ENCODE results near the gene SPRN.
"Not testable (repeated sequence)": the region's sequence is repeated elsewhere in the genome, so short reads cannot be mapped to it uniquely, and the experiment has no call there.

SPRN gene

DNA sequence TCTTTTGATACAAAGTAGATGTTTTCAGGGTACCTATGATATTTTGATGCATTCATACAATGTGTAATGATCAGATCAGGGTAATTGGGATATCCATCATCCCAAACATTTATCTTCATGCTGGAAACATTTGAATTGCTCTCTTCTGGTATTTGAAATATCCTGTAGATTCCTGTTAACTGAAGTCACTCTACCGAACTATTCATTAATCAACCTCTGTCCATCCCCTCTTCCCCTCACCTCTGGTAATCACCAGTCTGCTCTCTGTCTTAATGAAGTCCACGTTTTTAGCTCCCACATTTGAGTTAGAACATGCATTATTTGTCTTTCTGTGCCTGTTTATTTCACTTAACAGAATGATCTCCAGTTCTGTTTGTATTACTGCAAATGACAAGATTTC is 19.2 kb downstream of the SPRN start:
- no peak for DNase-seq (ENCODE audit: low read depth)

- no peak for DNase-seq (ENCODE audit: low read depth)
Measured at GRCh38 chr10:133403784-133404183, 20.6 kb downstream of the SPRN start.

DNA sequence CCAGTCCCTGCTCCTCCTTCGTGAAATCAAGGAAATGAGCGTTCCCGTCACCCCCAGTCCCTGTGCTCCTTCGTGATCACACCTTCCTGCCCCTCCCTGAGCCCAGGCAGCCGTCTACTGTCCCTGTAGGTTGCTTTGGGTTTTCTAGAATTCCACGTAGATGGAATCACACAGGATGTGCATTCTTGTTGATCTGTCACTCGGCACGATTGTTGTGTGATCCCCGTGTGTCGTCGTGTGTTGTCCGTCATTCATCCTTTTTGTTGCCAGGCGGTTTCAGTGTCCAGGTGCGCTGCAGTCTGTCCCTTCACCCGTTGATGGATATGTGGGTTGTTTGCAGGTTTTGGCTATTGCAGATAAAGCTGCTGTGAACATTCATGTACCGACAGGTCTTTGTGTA is 21.1 kb downstream of the SPRN start:
- DNase-seq (ENCODE audit: low read depth), result no peak

DNA sequence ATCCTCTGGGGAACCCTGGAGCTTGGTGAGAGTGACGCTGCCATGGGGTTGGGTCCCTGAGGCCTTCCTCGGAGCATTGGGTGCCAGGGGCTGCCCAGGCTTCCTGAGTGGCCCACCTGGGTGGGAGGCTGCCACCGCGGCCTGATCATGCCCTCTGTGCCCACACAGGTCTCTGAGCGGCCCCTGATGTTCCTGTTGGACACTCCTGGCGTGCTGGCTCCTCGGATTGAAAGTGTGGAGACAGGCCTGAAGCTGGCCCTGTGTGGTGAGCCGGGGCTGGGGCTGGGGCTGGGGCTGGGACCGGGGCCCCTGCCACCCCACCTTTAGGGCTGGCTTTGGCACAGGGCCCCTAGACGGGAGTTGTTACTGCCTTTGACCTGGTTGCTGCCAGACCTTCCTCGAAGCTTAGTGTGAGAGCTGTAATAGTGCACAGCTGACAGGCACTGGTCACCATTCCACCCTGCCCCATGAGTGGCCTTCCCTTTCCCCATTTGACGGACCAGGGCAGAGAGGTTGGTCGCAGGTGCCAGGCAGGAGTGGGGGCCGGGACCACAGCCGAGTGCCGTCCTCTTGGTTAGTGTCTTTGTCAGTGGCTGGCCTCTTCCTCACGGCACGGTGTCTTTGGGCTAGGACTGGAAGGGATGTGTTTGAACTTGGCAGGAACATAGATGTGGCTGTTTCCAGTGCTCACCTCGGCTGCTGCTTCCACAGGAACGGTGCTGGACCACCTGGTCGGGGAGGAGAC is 22.3 kb downstream of the SPRN start:
- no peak for DNase-seq (ENCODE audit: low read depth)

DNA sequence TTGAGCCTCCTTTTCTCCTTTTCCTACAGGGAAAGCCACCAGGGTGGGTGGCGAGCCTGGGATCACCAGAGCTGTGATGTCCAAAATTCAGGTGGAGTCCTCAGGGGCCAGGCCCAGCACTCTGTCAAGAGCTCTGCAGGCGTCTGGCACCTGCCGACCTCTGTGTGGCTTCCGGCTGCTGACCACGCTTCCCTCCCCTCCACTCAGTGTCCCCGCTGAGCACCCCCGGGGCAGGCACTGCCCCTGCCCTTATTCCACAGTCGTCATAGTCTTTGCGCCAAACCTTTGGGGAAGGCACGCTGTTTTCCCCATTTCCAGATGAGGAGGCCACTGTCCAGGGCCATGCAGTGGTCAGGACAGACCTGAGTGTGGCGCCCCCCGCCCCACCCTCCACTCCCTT is 22.9 kb downstream of the SPRN start:
- no peak for DNase-seq (ENCODE audit: low read depth)

- DNase-seq (ENCODE audit: low read depth), result no peak
Measured at GRCh38 chr10:133400624-133401424, 23.6 kb downstream of the SPRN start.

DNA sequence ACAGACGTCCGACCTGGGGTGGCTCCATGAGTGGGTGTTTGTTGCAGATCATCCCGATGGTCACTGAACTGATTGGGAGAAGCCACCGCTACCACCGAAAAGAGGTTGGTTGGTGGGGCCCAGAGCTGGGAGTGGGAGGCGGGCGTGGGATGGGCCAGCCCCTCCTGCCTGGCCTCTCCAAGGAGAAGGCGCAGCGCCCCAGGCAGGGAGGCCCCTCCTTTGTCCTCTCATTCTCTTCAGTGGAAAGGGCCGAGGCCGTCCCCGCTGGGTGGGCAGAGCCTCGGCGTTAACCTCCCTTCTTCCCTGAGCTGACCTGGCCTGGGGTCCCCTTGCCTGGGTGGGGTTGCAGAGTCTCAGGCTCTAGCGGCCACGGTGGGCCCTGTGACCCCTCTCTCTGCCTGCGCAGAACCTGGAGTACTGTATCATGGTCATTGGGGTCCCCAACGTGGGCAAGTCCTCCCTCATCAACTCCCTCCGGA is 25.3 kb downstream of the SPRN start:
- no peak for DNase-seq (ENCODE audit: low read depth)

DNA sequence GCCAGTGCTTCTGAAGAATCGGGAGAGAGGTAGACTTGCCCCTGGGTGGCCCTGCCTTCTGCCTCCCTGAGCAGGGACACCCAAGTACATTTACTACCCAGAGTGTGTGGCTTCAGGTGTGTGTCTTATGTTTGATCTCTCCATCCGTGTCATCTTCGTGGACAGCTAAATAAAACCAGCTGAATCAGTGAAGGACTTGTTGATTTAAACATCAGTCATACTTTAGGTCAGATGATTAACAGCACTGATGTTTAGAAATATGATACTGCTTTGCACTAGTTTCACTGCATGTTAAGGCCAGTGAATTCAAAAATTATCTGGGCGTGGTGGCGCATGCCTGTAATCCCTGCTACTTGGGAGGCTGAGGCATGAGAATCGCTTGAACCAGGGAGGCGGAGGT is 26.5 kb downstream of the SPRN start:
- no peak for DNase-seq (ENCODE audit: low read depth)

DNA sequence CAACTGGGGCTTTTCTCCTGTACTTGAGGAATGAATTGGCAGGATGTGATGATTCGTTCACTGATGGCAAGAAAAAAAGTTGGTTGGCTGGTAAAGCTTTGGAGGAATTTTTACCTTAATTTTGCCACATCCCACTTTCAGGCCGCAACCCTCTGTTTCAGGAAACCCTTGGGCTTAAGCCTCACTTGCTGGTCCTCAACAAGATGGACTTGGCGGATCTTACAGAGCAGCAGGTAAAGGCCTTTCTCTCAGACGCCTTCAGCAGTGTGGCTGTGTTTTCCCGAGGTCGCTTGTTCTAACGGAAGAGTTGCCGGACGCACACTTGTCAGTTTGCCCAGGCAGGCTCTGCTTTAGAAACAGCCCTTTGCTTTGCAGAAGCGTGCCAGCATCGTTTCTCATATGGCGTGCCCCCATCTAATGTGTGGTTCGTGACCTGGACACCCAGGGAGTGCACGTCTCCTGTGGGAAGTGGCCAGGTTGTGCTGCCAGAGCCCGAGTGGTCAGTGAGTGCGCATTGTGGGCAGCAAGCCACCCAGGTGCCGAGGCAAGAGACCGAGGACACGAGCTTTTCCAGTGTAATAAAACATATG is 28.3 kb downstream of the SPRN start:
- DNase-seq (ENCODE audit: low read depth), result no peak

- DNase-seq (ENCODE audit: low read depth), result no peak
Measured at GRCh38 chr10:133394801-133395221, 29.6 kb downstream of the SPRN start.

DNA sequence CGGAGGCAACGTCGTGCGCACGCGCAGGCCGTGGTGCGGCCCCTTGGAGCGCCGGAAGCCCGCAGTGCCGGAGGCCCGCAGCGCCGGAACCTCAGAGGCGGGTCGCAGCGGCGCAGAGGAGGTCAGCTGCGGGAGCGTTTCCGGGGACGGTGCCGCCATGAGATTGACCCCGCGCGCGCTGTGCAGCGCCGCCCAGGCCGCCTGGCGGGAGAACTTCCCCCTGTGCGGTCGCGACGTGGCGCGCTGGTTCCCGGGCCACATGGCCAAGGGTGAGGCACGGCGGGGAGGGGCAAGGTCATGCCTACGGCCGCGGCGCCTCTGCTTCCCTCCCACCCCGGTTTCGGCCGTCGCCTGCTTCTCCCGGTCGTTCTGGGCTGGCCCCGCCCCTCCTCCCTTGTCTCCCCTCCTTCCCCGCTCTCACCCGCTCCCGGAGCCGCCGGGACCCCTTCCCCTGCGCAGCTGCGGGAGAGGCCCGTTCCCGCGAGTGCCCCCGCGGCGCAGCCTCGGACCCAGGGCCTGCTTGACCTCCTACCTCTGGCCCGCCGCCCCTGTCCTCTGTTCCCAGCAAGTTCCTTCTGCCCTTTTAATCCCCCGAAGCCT is 30.3 kb downstream of the SPRN start, which contains the start of gene MTG1:
Gene MTG1, plus strand, starts transcription at position 94 of the 600 bp plus-strand sequence. Its CDS starts 64 bp downstream, at position 158.
- peak; percentile 84 for DNase-seq (ENCODE audit: low read depth)

DNA sequence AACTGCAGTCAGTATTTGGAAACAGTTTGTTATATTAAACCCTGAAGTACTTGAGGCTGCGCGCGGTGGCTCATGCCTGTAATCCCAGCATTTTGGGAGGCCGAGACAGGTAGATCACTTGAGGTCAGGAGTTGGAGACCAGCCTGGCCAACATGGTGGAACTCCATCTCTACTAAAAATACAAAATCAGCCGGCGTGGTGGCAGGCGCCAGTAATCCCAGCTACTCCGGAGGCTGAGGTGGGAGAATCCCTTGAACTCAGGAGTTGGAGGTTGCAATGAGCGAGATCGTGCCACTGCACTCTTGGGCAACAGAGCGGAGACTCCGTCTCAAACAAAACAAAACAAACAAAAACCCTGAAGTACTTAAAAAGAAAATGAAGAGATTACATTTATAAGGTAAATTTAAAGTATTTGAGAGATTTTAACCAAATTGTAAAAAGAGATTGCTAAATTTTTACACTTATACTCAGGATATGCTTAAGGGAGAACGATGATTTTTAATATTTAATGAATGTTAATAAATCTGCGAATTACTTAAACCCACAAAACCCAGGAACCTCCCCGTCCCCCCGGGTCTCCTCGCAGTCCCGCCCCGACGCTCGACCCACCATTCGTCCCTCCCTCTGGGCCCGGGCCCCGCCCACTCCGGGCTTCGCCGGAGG is 30.9 kb downstream of the SPRN start:
- DNase-seq (ENCODE audit: low read depth), result no peak

DNA sequence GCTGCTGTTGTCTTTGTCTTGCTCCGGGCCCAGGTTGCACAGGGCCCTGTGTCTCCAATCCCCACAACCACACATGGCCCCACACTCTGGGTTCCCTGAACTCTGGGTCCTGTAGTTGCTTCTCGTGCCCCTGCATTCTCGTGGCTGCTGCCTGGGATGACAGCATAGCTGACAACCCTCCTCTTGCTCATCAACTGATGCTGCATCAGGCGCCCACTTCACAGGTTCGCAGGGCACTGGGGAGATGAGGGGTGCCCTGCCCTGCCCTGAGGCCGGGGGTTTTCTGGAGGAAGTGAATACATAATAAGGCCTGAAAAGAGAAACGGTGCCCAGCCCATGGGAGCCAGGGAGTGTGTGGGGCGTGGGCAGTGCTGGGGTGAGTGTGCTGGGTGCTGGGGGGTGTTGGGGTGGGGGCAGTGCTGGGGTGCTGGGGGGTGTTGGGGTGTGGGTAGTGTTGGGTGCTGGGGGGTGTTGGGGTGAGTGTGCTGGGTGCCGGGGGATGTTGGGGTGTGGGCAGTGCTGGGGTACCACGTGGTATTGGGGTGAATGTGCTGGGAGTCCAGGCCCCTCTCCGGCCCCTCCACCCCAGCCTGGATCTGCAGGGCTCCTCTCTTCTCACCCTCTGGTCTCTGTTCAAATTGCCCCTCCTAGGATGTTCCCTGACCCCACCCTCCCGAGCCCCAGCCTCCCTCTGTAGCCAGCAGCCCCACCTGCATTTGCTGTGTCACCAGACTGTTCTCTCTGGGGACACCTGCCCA is 32.5 kb downstream of the SPRN start:
- no peak for DNase-seq (ENCODE audit: low read depth)

- no peak for DNase-seq (ENCODE audit: low read depth)
Measured at GRCh38 chr10:133391249-133391635, 33.2 kb downstream of the SPRN start.

DNA sequence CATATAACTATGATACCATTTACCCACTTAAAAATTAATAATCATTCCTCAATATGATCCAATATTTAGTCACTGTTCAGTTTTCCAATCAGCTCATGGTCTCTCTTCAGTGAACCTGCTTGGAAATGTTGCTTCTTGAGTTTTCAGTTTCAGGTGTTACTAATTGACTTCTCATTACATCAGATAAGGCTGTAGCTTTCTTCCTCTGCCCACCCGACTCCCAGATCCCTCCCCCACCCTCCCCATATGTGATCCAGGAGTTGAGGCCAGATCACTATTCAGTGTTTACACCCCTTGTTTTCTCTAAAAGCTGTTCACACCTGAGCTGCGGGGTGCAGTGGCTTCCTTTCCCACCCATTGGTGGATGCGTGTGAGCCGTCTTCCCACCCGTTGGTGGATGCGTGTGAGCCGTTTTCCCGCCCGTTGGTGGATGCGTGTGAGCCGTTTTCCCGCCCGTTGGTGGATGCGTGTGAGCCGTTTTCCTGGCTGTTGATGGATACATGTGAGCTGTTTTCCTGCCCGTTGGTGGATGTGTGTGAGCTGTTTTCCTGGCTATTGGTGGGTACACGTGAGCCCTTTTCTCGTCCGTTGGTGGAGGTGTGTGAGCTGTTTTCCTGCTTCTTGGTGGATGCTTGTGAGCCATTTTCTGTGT is 33.7 kb downstream of the SPRN start:
- DNase-seq (ENCODE audit: low read depth), result no peak

GRCh38 chr10:133388973-133389818 is 35.2 kb downstream of the SPRN start:
- no peak for DNase-seq (ENCODE audit: low read depth)

DNA sequence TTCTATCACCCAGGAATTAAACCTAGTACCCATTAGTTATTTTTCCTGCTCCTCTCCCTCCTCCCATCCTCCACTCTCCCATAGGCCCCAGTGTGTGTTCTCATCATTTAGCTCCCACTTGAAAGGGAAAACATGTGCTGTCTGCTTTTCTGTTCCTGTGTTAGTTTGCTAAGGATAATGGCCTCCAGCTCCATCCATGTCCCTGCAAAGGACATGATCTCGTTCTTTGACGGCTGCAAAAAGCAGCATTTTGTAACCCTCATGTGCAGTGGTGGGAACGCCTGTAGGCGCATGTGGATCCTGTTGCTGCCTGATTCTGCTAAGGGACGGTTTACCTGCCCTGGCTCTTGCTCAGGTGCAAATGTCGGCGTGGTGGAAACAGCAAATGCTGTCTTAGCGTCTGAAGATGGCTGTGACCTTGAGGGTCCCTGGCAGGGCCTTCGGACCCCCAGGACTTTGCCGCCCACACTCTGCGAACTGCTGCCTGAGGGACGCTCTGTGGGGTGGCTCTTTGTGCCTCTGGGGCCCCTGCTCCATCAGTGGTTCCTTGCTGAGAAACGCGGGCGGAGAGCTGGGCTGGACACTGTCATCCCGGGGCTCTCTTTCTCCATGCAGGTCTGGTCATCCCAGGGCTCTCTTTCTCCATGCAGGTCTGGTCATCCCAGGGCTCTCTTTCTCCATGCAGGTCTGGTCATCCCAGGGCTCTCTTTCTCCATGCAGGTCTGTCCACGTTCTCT is 36.0 kb downstream of the SPRN start:
- no peak for DNase-seq (ENCODE audit: low read depth)

GRCh38 chr10:133386951-133387350 is 37.5 kb downstream of the SPRN start:
- DNase-seq (ENCODE audit: low read depth), result not testable (repeated sequence)

- DNase-seq (ENCODE audit: low read depth), result no peak
Measured at GRCh38 chr10:133385214-133385613, 39.2 kb downstream of the SPRN start.
